Neural progenitor cell (in vitro differentiated cells): Measurements from ENCODE around the gene CYTH3. TPM values are rescaled to one million over a fixed set of nuclear protein-coding genes. Genes with fewer than 3 reads are reported as not detected.
"Not testable (repeated sequence)": the region's sequence is repeated elsewhere in the genome, so short reads cannot be mapped to it uniquely, and the experiment has no call there.

ENCODE experiments used
- DNase-seq: peaks from one replicate; pipeline ENCODE4 v3.0.0-alpha.2; 2016; ENCODE audit warnings: low spot score
- H2AFZ ChIP-seq: fragments of 200-600 bp; sonication (generic); replicated peaks from 2 replicates; pipeline ENCODE4 v1.6.1; 2016; ENCODE audit warnings: antibody characterized with exemption
- H3F3A ChIP-seq: fragments of 200-600 bp; sonication (generic); 2 replicates; pipeline ENCODE4 v1.6.1; 2016; ENCODE audit warnings: antibody characterized with exemption, low read depth
- H3K27ac ChIP-seq: fragments of 200-600 bp; sonication (generic); 2 replicates; pipeline ENCODE4 v1.5.1; 2016; ENCODE audit warnings: mild to moderate bottlenecking
- H3K27me3 ChIP-seq: fragments of 200-600 bp; sonication (generic); 2 replicates; pipeline ENCODE4 v1.6.1; 2016; ENCODE audit warnings: mild to moderate bottlenecking, moderate library complexity
- H3K36me3 ChIP-seq: fragments of 200-600 bp; sonication (generic); 2 replicates; pipeline ENCODE4 v1.5.1; 2016
- H3K4me1 ChIP-seq: fragments of 200-600 bp; sonication (generic); 2 replicates; pipeline ENCODE4 v1.6.1; 2016; ENCODE audit warnings: mixed run types
- H3K4me2 ChIP-seq: fragments of 200-600 bp; sonication (generic); 2 replicates; pipeline ENCODE4 v1.6.1; 2016
- H3K4me3 ChIP-seq: fragments of 200-600 bp; sonication (generic); 2 replicates; pipeline ENCODE4 v1.5.1; 2016
- H3K79me2 ChIP-seq: fragments of 200-600 bp; sonication (generic); 2 replicates; pipeline ENCODE4 v1.6.1; 2016; ENCODE audit warnings: low read depth
- H3K9ac ChIP-seq: fragments of 200-600 bp; sonication (generic); 2 replicates; pipeline ENCODE4 v1.6.1; 2016
- H3K9me3 ChIP-seq: fragments of 200-600 bp; sonication (generic); 2 replicates; pipeline ENCODE4 v1.5.1; 2016; ENCODE audit warnings: low read depth
- H4K20me1 ChIP-seq: fragments of 200-600 bp; sonication (generic); 2 replicates; pipeline ENCODE4 v1.6.1; 2016; ENCODE audit warnings: low read depth
- H3K27ac Mint-ChIP-seq: 3 replicates; pipeline ENCODE4 v1.8.0; 2021; ENCODE audit warnings: mixed read lengths
- H3K27me3 Mint-ChIP-seq: 2 replicates; pipeline ENCODE4 v1.8.0; 2022; ENCODE audit warnings: low read depth, mild to moderate bottlenecking, inconsistent platforms, moderate library complexity, mixed read lengths; ENCODE audit not compliant: insufficient read depth
- H3K36me3 Mint-ChIP-seq: 3 replicates; pipeline ENCODE4 v1.8.0; 2021; ENCODE audit warnings: mixed read lengths
- H3K4me1 Mint-ChIP-seq: 3 replicates; pipeline ENCODE4 v1.8.0; 2021; ENCODE audit warnings: mixed read lengths
- H3K4me3 Mint-ChIP-seq: 3 replicates; pipeline ENCODE4 v1.8.0; 2021; ENCODE audit warnings: mild to moderate bottlenecking, moderate library complexity, mixed read lengths
- H3K9me3 Mint-ChIP-seq: 3 replicates; pipeline ENCODE4 v1.8.0; 2020; ENCODE audit warnings: mixed read lengths
- CTCF ChIP-seq: fragments of 200-600 bp; sonication (generic); IDR thresholded peaks from 2 replicates; pipeline ENCODE4 v1.5.1; 2017; ENCODE audit warnings: antibody characterized with exemption, mild to moderate bottlenecking
- EZH2 ChIP-seq: fragments of 200-600 bp; sonication (generic); IDR thresholded peaks from 2 replicates; pipeline ENCODE4 v1.6.1; 2017; ENCODE audit warnings: antibody characterized with exemption, mild to moderate bottlenecking, moderate library complexity
- EZH2phosphoT487 ChIP-seq: fragments of 200-600 bp; sonication (generic); IDR thresholded peaks from 2 replicates; pipeline ENCODE4 v1.6.1; 2017; ENCODE audit warnings: antibody characterized with exemption
- total RNA-seq: library from RNA; depleted of rRNA; stranded (reverse); fragments of >200 nt; gene quantifications from 2 replicates; pipeline ENCODE4 v1.2.3, GENCODE V29; 2015; ENCODE audit warnings: low replicate concordance

Gene CYTH3
- total RNA-seq, 1 donor from 2014 or later, result 10.9 TPM

GRCh38 chr7:6151994-6152735 lies 120.3 kb downstream of the CYTH3 start:
- Mint-ChIP-seq H3K36me3 (peaks cover 39% of the 10 kb centered on the region), H3K27ac (no peak overlapping the region), H3K27me3 (peaks cover 3% of the 10 kb centered on the region), H3K4me1 (no peaks in the 10 kb centered on the region), H3K4me3 (no peak overlapping the region), H3K9me3 (no peaks in the 10 kb centered on the region)
- H3K9me3 ChIP-seq, result no peaks in the 10 kb centered on the region
- no peaks in the 10 kb centered on the region for H3F3A ChIP-seq
- no peak overlapping the region for H3K4me3 ChIP-seq
- H2AFZ ChIP-seq, result no peak overlapping the region
- H3K36me3 ChIP-seq, result no peaks in the 10 kb centered on the region
- H3K27ac ChIP-seq, result no peak overlapping the region
- no peaks in the 10 kb centered on the region for H3K27me3 ChIP-seq
- no peak for TF ChIP-seq EZH2phosphoT487
- no peak for TF ChIP-seq EZH2
- TF ChIP-seq CTCF, result no peak
- no peaks in the 10 kb centered on the region for H3K79me2 ChIP-seq
- H3K4me1 ChIP-seq, result no peaks in the 10 kb centered on the region
- H3K4me2 ChIP-seq, result no peak overlapping the region
- no peaks in the 10 kb centered on the region for H4K20me1 ChIP-seq
- no peak overlapping the region for H3K9ac ChIP-seq
- no peak for DNase-seq

GRCh38 chr7:6151527-6151926 lies 120.9 kb downstream of the CYTH3 start:
- H3K9ac ChIP-seq, H3K27ac Mint-ChIP-seq, H3K36me3 ChIP-seq, H3K4me1 Mint-ChIP-seq, H3K4me3 ChIP-seq, H4K20me1 ChIP-seq, H3K9me3 Mint-ChIP-seq, H3K4me3 Mint-ChIP-seq, H3K79me2 ChIP-seq, H3K27me3 Mint-ChIP-seq, H3K4me2 ChIP-seq, DNase-seq, H3K4me1 ChIP-seq, H3K9me3 ChIP-seq, H3F3A ChIP-seq, H2AFZ ChIP-seq, H3K27ac ChIP-seq, H3K27me3 ChIP-seq: not testable (repeated sequence)
- H3K36me3 Mint-ChIP-seq, result peaks cover 41% of the 10 kb centered on the region

GRCh38 chr7:6149996-6150395 lies 122.4 kb downstream of the CYTH3 start:
- Histone ChIP-seq H3K9me3 (no peaks in the 10 kb centered on the region), H3F3A (no peaks in the 10 kb centered on the region), H4K20me1 (no peaks in the 10 kb centered on the region), H2AFZ (no peak overlapping the region), H3K27me3 (no peaks in the 10 kb centered on the region), H3K4me3 (no peak overlapping the region), H3K36me3 (no peaks in the 10 kb centered on the region), H3K4me2 (no peak overlapping the region), H3K4me1 (no peaks in the 10 kb centered on the region), H3K9ac (no peak overlapping the region), H3K27ac (no peak overlapping the region), H3K79me2 (no peaks in the 10 kb centered on the region)
- TF ChIP-seq CTCF (no peak), EZH2 (no peak), EZH2phosphoT487 (no peak)
- no peaks in the 10 kb centered on the region for H3K4me1 Mint-ChIP-seq
- no peaks in the 10 kb centered on the region for H3K9me3 Mint-ChIP-seq
- no peak overlapping the region for H3K27ac Mint-ChIP-seq
- H3K4me3 Mint-ChIP-seq, result no peak overlapping the region
- peaks cover 6% of the 10 kb centered on the region for H3K27me3 Mint-ChIP-seq
- no peak for DNase-seq
- peaks cover 42% of the 10 kb centered on the region for H3K36me3 Mint-ChIP-seq

GRCh38 chr7:6148724-6149360 lies 123.6 kb downstream of the CYTH3 start:
- Histone ChIP-seq H3K27me3 (no peaks in the 10 kb centered on the region), H3K9ac (no peak overlapping the region), H3F3A (no peaks in the 10 kb centered on the region), H3K36me3 (no peaks in the 10 kb centered on the region), H3K4me1 (no peaks in the 10 kb centered on the region), H3K79me2 (no peaks in the 10 kb centered on the region), H3K9me3 (no peaks in the 10 kb centered on the region), H2AFZ (no peak overlapping the region), H4K20me1 (no peaks in the 10 kb centered on the region), H3K27ac (no peak overlapping the region), H3K4me3 (no peak overlapping the region), H3K4me2 (no peak overlapping the region)
- Mint-ChIP-seq H3K27me3 (peaks cover 6% of the 10 kb centered on the region), H3K27ac (no peak overlapping the region), H3K4me1 (no peaks in the 10 kb centered on the region), H3K9me3 (no peaks in the 10 kb centered on the region), H3K36me3 (peaks cover 46% of the 10 kb centered on the region), H3K4me3 (no peak overlapping the region)
- no peak for DNase-seq
- TF ChIP-seq CTCF, result no peak
- no peak for TF ChIP-seq EZH2
- no peak for TF ChIP-seq EZH2phosphoT487
